Lung (tissue), 12 donors: ENCODE data around the gene MTX2. TPM values are rescaled to one million over a fixed set of nuclear protein-coding genes. Genes with fewer than 3 reads are reported as not detected.

Experiments
- ATAC-seq: fragments of 200-7000 bp; cut with Tn5 transposase; one replicate; pipeline ENCODE4 v1.9.1; 2020; ENCODE audit warnings: moderate number of reproducible peaks; ENCODE audit not compliant: insufficient read depth, low FRiP score
- DNase-seq, 3 donors: peaks; one replicate each; pipeline ENCODE4 v3.0.0-alpha.2; 2013 to 2017
- H3K27ac ChIP-seq, 2 donors: one replicate each; pipeline ENCODE4 v1.5.1; 2013; ENCODE audit warnings: mild to moderate bottlenecking in 2 of 2, moderate library complexity in 2 of 2, control low read depth in 1 of 2, inconsistent platforms in 1 of 2, low read depth in 1 of 2, low read length in 1 of 2
- H3K27me3 ChIP-seq, 3 donors: one replicate each; pipeline ENCODE4 v1.5.1; 2013; ENCODE audit warnings: low read length in 2 of 3; ENCODE audit not compliant: control insufficient read depth in 3 of 3, insufficient read depth in 3 of 3
- H3K36me3 ChIP-seq, 4 donors: one replicate each; pipeline ENCODE4 v1.5.1; 2013; ENCODE audit warnings: low read length in 4 of 4, mild to moderate bottlenecking in 1 of 4, moderate library complexity in 1 of 4; ENCODE audit not compliant: control insufficient read depth in 4 of 4, insufficient read depth in 4 of 4
- H3K4me1 ChIP-seq, 5 donors: one replicate each; pipeline ENCODE4 v1.5.1; 2013; ENCODE audit warnings: low read length in 5 of 5, mild to moderate bottlenecking in 2 of 5, moderate library complexity in 1 of 5; ENCODE audit not compliant: control insufficient read depth in 5 of 5, insufficient read depth in 5 of 5
- H3K4me3 ChIP-seq: one replicate; pipeline ENCODE4 v1.5.1; 2013; ENCODE audit warnings: mild to moderate bottlenecking, control low read depth, moderate library complexity
- H3K9ac ChIP-seq, 2 donors: one replicate each; pipeline ENCODE4 v1.5.1; 2013; ENCODE audit warnings: low read length in 2 of 2, control low read depth in 1 of 2; ENCODE audit not compliant: insufficient read depth in 1 of 2
- H3K9me3 ChIP-seq, 4 donors: one replicate each; pipeline ENCODE4 v1.5.1; 2013; ENCODE audit warnings: low read length in 3 of 4, mild to moderate bottlenecking in 1 of 4, moderate library complexity in 1 of 4; ENCODE audit not compliant: control insufficient read depth in 4 of 4, insufficient read depth in 3 of 4
- CTCF ChIP-seq: IDR thresholded peaks from 2 replicates; pipeline ENCODE4 v1.5.1; 2012; ENCODE audit warnings: mild to moderate bottlenecking; ENCODE audit errors: control extremely low read depth, extremely low read depth
- WGBS, 2 donors: extraction: QIAGEN DNeasy Blood & Tissue Kit; methylation state at CpG; one replicate each; pipeline ENCODE4 v1.1.7; 2013; 5-methylcytosine and 5-hydroxymethylcytosine counted together
- polyA plus RNA-seq, 2 donors: library from polyadenylated mRNA; stranded (reverse); fragments of 200-250 nt; gene quantifications; one replicate each; pipeline ENCODE4 v1.2.1, GENCODE V29; 2013
- total RNA-seq, 2 donors: library from RNA; depleted of rRNA in 1 of 2; stranded (reverse); fragments of >200 nt in 1 of 2; gene quantifications; one replicate each; pipeline ENCODE4 v1.2.1, GENCODE V29; 2014 to 2021
- donor health status: control.
- donor health status: control.
- donor health status: Bipolar disorder and iron deficiency.
- donor health status: healthy.
- donor health status: DM: yes; HTN: yes; CAD: no.

MTX2 gene
- total and polyA plus RNA-seq, 4 donors: 20.2 to 42.1 (median 27.7) TPM

GRCh38 chr2:176334729-176335128 is 65.5 kb downstream of the MTX2 start:
- H3K4me3 ChIP-seq: no peak overlapping the region
- peaks cover 0 to 7% (median 5%) of the 10 kb centered on the region in 4 donors for H3K36me3 ChIP-seq
- H3K4me1 ChIP-seq: no peaks in the 10 kb centered on the region
- H3K27me3 ChIP-seq: no peaks in the 10 kb centered on the region
- DNase-seq (no peak), ATAC-seq (no peak)
- H3K9me3 ChIP-seq: no peaks in the 10 kb centered on the region
- no peak for TF ChIP-seq CTCF
- H3K9ac ChIP-seq: no peak overlapping the region
- no peak overlapping the region for H3K27ac ChIP-seq
- WGBS, 2 donors: 88 to 89% methylated on average over 1 of the region's 1 CpG

- no peak for ATAC-seq
- Histone ChIP-seq H3K4me1 (no peaks in the 10 kb centered on the region), H3K27me3 (no peaks in the 10 kb centered on the region), H3K9ac (no peak overlapping the region), H3K36me3 (peaks cover 0 to 8% (median 5%) of the 10 kb centered on the region in 4 donors), H3K27ac (no peak overlapping the region), H3K4me3 (no peak overlapping the region), H3K9me3 (no peaks in the 10 kb centered on the region)
- DNase-seq: no peak
- TF ChIP-seq CTCF: no peak
- 97 to 98% methylated on average over 3 of the region's 3 CpGs for WGBS, 2 donors
These were observed 69.2 kb downstream of the MTX2 start for GRCh38 chr2:176338395-176338794.

DNA sequence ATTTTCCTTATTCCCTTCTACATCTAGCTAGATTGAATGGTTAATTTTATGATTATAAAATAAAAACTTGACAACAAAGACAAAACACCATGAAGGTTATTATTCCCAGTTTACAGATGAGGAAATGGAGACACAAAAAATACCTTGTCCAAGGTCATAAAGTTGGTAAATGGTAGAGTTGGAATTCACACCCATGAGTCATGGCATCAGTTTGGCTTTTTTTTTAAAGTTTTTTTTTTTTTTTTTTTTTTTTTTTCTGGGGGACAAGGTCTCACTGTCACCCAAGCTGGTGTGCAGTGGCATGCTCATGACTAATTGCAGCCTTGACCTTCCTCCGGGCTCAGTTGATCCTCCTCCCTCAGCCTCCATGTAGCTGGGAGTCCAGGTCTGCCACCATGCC is 70.0 kb downstream of the MTX2 start:
- H3K9me3 ChIP-seq: no peaks in the 10 kb centered on the region
- no peak for TF ChIP-seq CTCF
- ATAC-seq (no peak), DNase-seq (no peak)
- no peaks in the 10 kb centered on the region for H3K27me3 ChIP-seq
- no peak overlapping the region for H3K9ac ChIP-seq
- H3K36me3 ChIP-seq: peaks cover 0 to 8% (median 5%) of the 10 kb centered on the region in 4 donors
- WGBS, 2 donors: 96 to 98% methylated on average over 1 of the region's 1 CpG
- no peak overlapping the region for H3K27ac ChIP-seq
- no peaks in the 10 kb centered on the region for H3K4me1 ChIP-seq
- no peak overlapping the region for H3K4me3 ChIP-seq

- H3K27ac ChIP-seq: no peak overlapping the region
- H3K4me1 ChIP-seq: no peaks in the 10 kb centered on the region
- ATAC-seq (no peak), DNase-seq (no peak)
- H3K9me3 ChIP-seq: no peaks in the 10 kb centered on the region
- H3K27me3 ChIP-seq: no peaks in the 10 kb centered on the region
- H3K9ac ChIP-seq: no peak overlapping the region
- no peak overlapping the region for H3K4me3 ChIP-seq
- 79 to 90% methylated on average over 4 of the region's 4 CpGs for WGBS, 2 donors
- H3K36me3 ChIP-seq: no peaks in the 10 kb centered on the region
- no peak for TF ChIP-seq CTCF
These were observed 87.0 kb downstream of the MTX2 start for GRCh38 chr2:176356251-176356650.
